SK-N-SH (cell line): ENCODE results near the gene C14orf132. TPM values are rescaled to one million over a fixed set of nuclear protein-coding genes. Genes with fewer than 3 reads are reported as not detected.

Source experiments
- CTCF ChIA-PET: fragments of 300-600, 350-600 bp; formaldehyde crosslinking; extraction: SDS; loops from one replicate; lab custom pipeline; 2021; lab: Yijun Ruan, JAX
- POLR2A ChIA-PET: fragments of 350-600 bp; sonication (Branson Sonifier 250); formaldehyde crosslinking; extraction: SDS; loops from one replicate; lab custom pipeline; 2020; ENCODE audit warnings: antibody characterized with exemption, inconsistent platforms; lab: Yijun Ruan, JAX
- DNase-seq: peaks from one replicate; pipeline ENCODE4 v3.0.0; 2012
- H2AFZ ChIP-seq: fragments of 200-600 bp; sonication (generic); 2 replicates; pipeline ENCODE4 v1.8.1; 2016; ENCODE audit warnings: antibody characterized with exemption, mild to moderate bottlenecking, low read depth
- H3F3A ChIP-seq: fragments of 200-600 bp; sonication (generic); replicated peaks from 2 replicates; pipeline ENCODE3; 2016; ENCODE audit warnings: antibody characterized with exemption, mild to moderate bottlenecking; ENCODE audit not compliant: insufficient read depth
- H3K27ac ChIP-seq, 2 experiments: fragments of 200-500 bp in 1 of 2; fragments of 200-600 bp in 1 of 2; sonication (Bioruptor generic) in 1 of 2; sonication (generic), shearing (Covaris generic) in 1 of 2; 2 replicates each; pipeline versions ENCODE4 v1.5.1 to v1.6.1; 2014 to 2016; ENCODE audit warnings: low read depth in 2 of 2, inconsistent platforms in 1 of 2, low read length in 1 of 2, mild to moderate bottlenecking in 1 of 2, mixed read lengths in 1 of 2
- H3K27me3 ChIP-seq: fragments of 200-600 bp; sonication (generic), shearing (Covaris generic); 2 replicates; pipeline ENCODE4 v1.6.1; 2016; ENCODE audit warnings: mixed run types; ENCODE audit not compliant: insufficient read depth
- H3K36me3 ChIP-seq, 2 experiments: fragments of 200-500 bp in 1 of 2; fragments of 200-600 bp in 1 of 2; sonication (Bioruptor generic) in 1 of 2; sonication (generic) in 1 of 2; replicated peaks in 1 of 2; 2 replicates each; pipeline versions ENCODE3 to v1.5.1; 2014 to 2016; ENCODE audit warnings: low read length in 1 of 2, mild to moderate bottlenecking in 1 of 2; ENCODE audit not compliant: insufficient read depth in 2 of 2, control insufficient read depth in 1 of 2
- H3K4me1 ChIP-seq, 2 experiments: fragments of 200-500 bp in 1 of 2; fragments of 200-600 bp in 1 of 2; sonication (Bioruptor generic) in 1 of 2; sonication (generic), shearing (Covaris generic) in 1 of 2; 2 replicates each; pipeline versions ENCODE4 v1.5.1 to v1.6.1; 2014 to 2016; ENCODE audit warnings: low read depth in 1 of 2, low read length in 1 of 2, mixed run types in 1 of 2; ENCODE audit not compliant: insufficient read depth in 2 of 2, control insufficient read depth in 1 of 2
- H3K4me2 ChIP-seq: fragments of 200-600 bp; sonication (generic), shearing (Covaris generic); 2 replicates; pipeline ENCODE4 v1.6.1; 2017; ENCODE audit warnings: mixed run types
- H3K4me3 ChIP-seq, 2 experiments: fragments of 200-500 bp in 1 of 2; fragments of 200-600 bp in 1 of 2; sonication (Bioruptor generic) in 1 of 2; sonication (generic), shearing (Covaris generic) in 1 of 2; 2 replicates each; pipeline versions ENCODE4 v1.5.1 to v1.8.1; 2014 to 2016; ENCODE audit warnings: low read depth in 2 of 2, inconsistent platforms in 1 of 2, low read length in 1 of 2, mild to moderate bottlenecking in 1 of 2, mixed read lengths in 1 of 2, moderate library complexity in 1 of 2
- H3K79me2 ChIP-seq: fragments of 200-600 bp; sonication (generic); 2 replicates; pipeline ENCODE4 v1.8.1; 2017; ENCODE audit warnings: mild to moderate bottlenecking; ENCODE audit not compliant: insufficient read depth
- H3K9ac ChIP-seq: fragments of 200-600 bp; sonication (generic); 2 replicates; pipeline ENCODE4 v1.6.1; 2017; ENCODE audit warnings: mixed run types
- H3K9me2 ChIP-seq: fragments of 200-600 bp; sonication (generic); 2 replicates; pipeline ENCODE4 v1.6.1; 2017; ENCODE audit warnings: mixed run types
- H3K9me3 ChIP-seq: fragments of 200-600 bp; sonication (generic); 2 replicates; pipeline ENCODE4 v1.6.1; 2017; ENCODE audit warnings: mixed run types, mild to moderate bottlenecking, moderate library complexity
- H4K20me1 ChIP-seq: fragments of 200-600 bp; sonication (generic); 2 replicates; pipeline ENCODE4 v1.6.1; 2017; ENCODE audit warnings: mild to moderate bottlenecking, mixed run types; ENCODE audit not compliant: insufficient read depth
- CHD2 ChIP-seq: fragments of 150-350 bp; IDR thresholded peaks from 2 replicates; pipeline ENCODE4 v1.6.1; 2018; ENCODE audit warnings: low read length; ENCODE audit not compliant: partially characterized antibody
- CTCF ChIP-seq: fragments of 200-600 bp; sonication (generic); IDR thresholded peaks from 2 replicates; pipeline ENCODE4 v1.6.1; 2017; ENCODE audit warnings: antibody characterized with exemption, mild to moderate bottlenecking, moderate library complexity
- EZH2phosphoT487 ChIP-seq: fragments of 200-600 bp; sonication (generic); IDR thresholded peaks from 2 replicates; pipeline ENCODE4 v1.6.1; 2017; ENCODE audit warnings: low read depth, mixed run types, mild to moderate bottlenecking, antibody characterized with exemption, moderate library complexity, borderline replicate concordance
- FOXM1 ChIP-seq: IDR thresholded peaks from 2 replicates; pipeline ENCODE4 v1.4.0; 2012; ENCODE audit warnings: low read depth, mild to moderate bottlenecking
- IRF3 ChIP-seq: fragments of 150-350 bp; IDR thresholded peaks from 2 replicates; pipeline ENCODE4 v1.6.1; 2016; ENCODE audit warnings: mild to moderate bottlenecking, low read depth, low read length
- POLR2AphosphoS5 ChIP-seq: IDR thresholded peaks from 2 replicates; pipeline ENCODE4 v1.6.1; 2012; ENCODE audit warnings: low read depth, low read length
- REST ChIP-seq: IDR thresholded peaks from 2 replicates; pipeline ENCODE4 v1.6.1; 2012; ENCODE audit warnings: mild to moderate bottlenecking, low read depth, low read length, moderate library complexity
- RXRA ChIP-seq: IDR thresholded peaks from 2 replicates; pipeline ENCODE4 v1.4.0; 2012; ENCODE audit warnings: low read depth, mild to moderate bottlenecking, borderline replicate concordance
- SMC3 ChIP-seq: IDR thresholded peaks from 2 replicates; pipeline ENCODE4 v1.6.1; 2012; ENCODE audit warnings: low read depth, low read length, improper control_type of control experiment
- TEAD4 ChIP-seq: IDR thresholded peaks from 2 replicates; pipeline ENCODE4 v1.4.0; 2012; ENCODE audit warnings: mild to moderate bottlenecking, borderline replicate concordance; ENCODE audit not compliant: insufficient read depth
- USF2 ChIP-seq: fragments of 150-350 bp; IDR thresholded peaks from 2 replicates; pipeline ENCODE4 v1.6.1; 2017; ENCODE audit warnings: antibody characterized with exemption, low read length, low read depth, borderline replicate concordance
- WGBS: methylation state at CpG from one replicate; pipeline ENCODE4 v1.1.6; 2017; ENCODE audit warnings: low lambda C conversion rate; 5-methylcytosine and 5-hydroxymethylcytosine counted together
- polyA plus RNA-seq, 3 experiments: library from polyadenylated mRNA; depleted of rRNA; stranded (reverse); fragments of >200 nt; gene quantifications; 2 replicates each; pipeline ENCODE4 v1.2.3, GENCODE V29; 2012

Gene C14orf132
- polyA plus RNA-seq, 1 of the 3 experiments (the other 2 are of a cell fraction) = 5.5 TPM

GRCh38 chr14:96079066-96079465, 39.9 kb downstream of the C14orf132 start:
- H3K4me2 ChIP-seq = no peak overlapping the region
- TF ChIP-seq TEAD4 (no peak), REST (no peak), POLR2AphosphoS5 (no peak), CHD2 (no peak), RXRA (no peak), SMC3 (no peak), FOXM1 (no peak), USF2 (no peak), CTCF (no peak), IRF3 (no peak), EZH2phosphoT487 (no peak)
- H3K4me3 ChIP-seq = no peak overlapping the region
- H3F3A ChIP-seq = peaks cover 10% of the 10 kb centered on the region
- H3K27me3 ChIP-seq = no peaks in the 10 kb centered on the region
- CTCF ChIA-PET = interaction anchor here (0.9 to 1.4 kb wide), 3 partner anchors 14 to 39 kb away, joined by 4 to 5 read pairs (median 4); no protein-coding TSS in a partner anchor
- no peaks in the 10 kb centered on the region for H3K9me2 ChIP-seq
- H3K36me3 ChIP-seq = no peaks in the 10 kb centered on the region
- 0 out of 2 replicates have a peak, but pooled peaks cover 2% of the 10 kb centered on the region for H4K20me1 ChIP-seq
- H2AFZ ChIP-seq = no peak overlapping the region
- POLR2A ChIA-PET = interaction anchor here (1.8 kb wide), 1 partner anchor 12 kb away, joined by 7 read pairs; no protein-coding TSS in a partner anchor
- WGBS = 92% methylated on average over 8 of the region's 8 CpGs
- no peak for DNase-seq
- H3K79me2 ChIP-seq = peaks cover 12% of the 10 kb centered on the region; the same call in 1 of the 2 replicates
- H3K9me3 ChIP-seq = no peaks in the 10 kb centered on the region
- H3K27ac ChIP-seq = no peak overlapping the region
- H3K4me1 ChIP-seq = peaks cover 0 to 29% of the 10 kb centered on the region in 2 experiments; a peak in 2 of 4 replicates
- no peak overlapping the region for H3K9ac ChIP-seq
